ENCODE measurements around the gene EXOSC5. TPM values are rescaled to one million over a fixed set of nuclear protein-coding genes. Genes with fewer than 3 reads are reported as not detected.
A peak's percentile ranks its signal among the peaks of the same experiment; 100 is the strongest.
"Not testable (repeated sequence)": the region's sequence is repeated elsewhere in the genome, so short reads cannot be mapped to it uniquely, and the experiment has no call there.

EXOSC5 gene
- total RNA-seq, 1 donor from 2014 or later, result 12.3 TPM

DNA sequence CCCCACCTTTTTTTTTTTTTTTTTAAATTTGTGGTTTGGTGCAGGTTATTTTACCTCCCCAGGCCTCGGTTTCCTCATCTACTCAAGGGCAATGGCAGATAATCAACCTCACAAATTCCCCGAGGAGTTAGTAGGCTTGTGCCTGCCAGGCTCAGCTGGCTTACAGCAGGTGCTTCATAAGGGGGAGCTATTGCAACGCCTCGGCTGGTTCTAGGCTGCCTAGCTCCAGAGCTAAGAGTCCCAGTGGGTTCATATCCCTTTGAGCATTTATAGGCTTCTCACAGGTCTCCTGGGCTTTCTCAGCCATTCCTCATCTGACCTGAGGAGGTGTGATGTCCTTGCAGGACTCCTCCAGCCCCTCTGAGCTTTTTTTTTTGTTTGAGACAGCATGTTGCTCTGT, 11.1 kb upstream of the EXOSC5 start:
- no peak for DNase-seq (ENCODE audit: low spot score)

DNA sequence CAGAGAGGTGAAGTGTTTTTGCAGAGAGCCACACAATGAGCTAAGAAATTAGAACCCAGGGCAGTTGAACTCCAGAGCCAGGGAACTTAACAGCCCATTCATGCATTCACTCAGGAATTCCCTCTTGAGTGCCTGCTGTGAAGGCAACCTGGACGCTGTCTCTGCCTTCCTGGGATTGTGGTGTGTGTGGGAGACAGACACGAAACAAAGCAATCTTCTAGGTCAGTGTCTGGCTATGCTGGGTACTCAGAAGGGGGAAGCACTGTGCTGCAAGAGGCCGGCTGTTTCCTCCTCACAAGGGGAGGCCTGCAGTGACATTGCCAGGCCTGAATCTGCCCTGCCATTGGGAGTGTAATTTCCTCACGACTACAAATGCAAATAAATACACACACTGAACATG, 10.1 kb upstream of the EXOSC5 start:
- DNase-seq (ENCODE audit: low spot score), result no peak

- DNase-seq (ENCODE audit: low spot score), result no peak
Measured at GRCh38 chr19:41405776-41406175, 8.6 kb upstream of the EXOSC5 start.

DNA sequence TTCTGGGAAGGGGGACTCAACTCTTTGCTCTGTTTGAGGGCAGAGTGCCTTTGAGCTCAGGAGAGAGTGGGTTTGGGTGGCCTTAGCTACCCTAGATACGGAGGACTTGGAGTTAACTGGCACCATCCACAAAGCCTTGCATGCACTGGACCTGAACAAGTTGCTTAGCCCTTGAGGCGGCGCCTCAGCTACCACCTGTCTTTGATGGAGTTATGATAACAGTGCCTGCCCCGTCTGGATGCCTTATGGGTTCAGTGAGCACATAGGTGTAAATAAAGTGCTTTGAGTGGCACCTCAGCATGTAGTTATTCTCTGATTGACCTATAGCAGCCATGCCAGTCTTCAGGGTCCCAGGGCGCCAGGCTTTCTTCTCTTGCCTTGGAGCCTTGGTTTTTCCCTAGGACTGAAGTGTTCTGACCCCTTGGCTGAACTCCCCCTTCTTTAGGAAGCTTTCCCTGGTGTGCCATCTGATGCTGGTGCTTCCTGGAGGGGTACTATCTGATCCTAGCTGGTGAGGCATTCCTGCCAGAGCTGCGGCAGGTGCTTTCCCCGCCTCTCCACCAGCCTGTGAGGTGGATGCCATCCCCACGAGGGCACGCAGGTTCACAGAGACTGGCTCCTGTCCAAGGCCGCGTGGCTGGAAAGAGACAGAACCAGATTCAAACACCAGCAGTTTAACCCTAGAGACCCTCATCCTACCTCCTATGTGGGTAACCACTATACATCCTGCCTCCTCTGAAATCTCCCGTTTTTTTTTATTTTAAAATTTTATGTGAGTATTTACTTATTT, 6.2 kb upstream of the EXOSC5 start:
- DNase-seq (ENCODE audit: low spot score), result no peak

GRCh38 chr19:41402010-41402409, 4.9 kb upstream of the EXOSC5 start:
- DNase-seq (ENCODE audit: low spot score), result no peak

DNA sequence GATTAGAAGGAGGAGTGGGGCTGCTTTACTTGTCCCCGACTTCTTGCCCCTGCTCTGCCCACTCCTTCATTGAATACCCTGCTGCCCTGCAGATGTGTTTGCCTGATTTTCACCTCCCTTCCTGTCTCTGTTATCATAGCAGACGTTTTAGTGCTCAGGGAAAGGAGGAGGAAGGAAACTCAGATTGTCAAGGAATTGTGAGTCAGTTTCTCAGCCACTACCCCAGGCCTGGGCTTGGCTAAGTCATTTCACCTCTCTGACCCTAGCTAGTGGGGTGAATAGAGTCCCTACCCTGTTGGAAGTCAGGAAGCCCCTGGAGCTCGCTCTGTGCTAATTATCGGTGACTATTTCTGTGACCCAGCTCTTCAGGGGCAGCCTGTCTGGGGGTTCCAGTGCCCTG, 4.3 kb upstream of the EXOSC5 start:
- DNase-seq (ENCODE audit: low spot score), result no peak

GRCh38 chr19:41399525-41399924, 2.4 kb upstream of the EXOSC5 start:
- DNase-seq (ENCODE audit: low spot score), result no peak

DNA sequence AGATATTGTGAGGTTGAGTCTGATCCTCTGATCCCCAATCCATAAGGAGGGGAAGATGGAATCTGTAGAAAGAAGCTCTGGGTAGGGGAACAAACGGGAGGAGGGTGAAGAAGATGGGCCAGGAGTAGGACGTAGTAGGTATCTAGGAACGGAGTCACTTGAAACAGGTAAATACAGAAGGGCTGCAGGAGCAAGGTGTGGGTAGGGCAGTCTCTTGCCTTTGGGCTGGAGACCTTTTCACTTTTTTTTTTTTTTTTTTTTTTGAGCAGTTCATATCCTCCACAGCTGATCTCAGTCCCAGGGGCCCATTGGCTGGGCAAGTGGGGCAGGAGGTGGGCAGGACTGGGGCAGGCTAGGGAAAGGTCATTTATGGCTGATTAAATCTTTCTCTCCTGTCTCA, 1.9 kb upstream of the EXOSC5 start:
- no peak for DNase-seq (ENCODE audit: low spot score)

- DNase-seq (ENCODE audit: low spot score), result no peak
Measured at GRCh38 chr19:41398598-41398997, 1.4 kb upstream of the EXOSC5 start.

DNA sequence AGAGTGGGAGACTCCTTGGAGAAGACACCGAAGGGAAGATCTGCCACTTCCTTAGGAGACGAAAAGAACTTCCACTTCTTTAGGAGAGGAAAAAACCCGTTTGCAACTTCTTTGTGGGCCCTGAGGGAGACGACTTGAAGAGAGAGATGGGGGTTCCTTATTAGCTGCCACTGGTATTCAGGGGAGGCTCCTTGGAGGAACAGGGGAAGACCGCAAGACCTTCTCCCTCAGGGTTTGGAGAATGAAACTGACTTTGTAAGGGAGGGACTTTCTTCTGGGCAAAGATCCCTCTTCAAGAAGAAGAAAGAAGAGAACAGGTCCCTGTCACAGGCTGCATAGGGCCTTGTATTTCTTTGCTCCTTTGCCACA, 875 bp upstream of the EXOSC5 start:
- DNase-seq (ENCODE audit: low spot score), result no peak

DNA sequence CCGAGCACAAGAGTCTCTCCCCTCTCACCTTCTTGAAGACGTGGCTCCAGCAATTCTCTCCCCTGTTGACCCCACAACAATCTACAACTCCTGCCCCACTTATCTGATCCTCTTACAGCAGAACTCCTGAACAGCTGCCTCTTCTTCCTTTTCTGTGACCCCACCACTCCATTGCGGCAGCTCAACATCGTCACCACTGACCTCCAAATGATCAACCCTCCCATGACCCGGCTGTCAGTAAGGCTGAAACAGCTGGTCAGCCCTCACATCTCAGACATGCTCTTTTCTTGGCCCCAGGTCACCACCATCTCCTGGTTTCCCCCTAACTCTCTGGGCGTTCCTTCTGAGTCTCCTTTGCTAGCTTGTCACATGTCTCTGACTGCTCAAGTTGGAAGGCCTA, 1.8 kb downstream of the EXOSC5 start:
- no peak for DNase-seq (ENCODE audit: low spot score)

DNA sequence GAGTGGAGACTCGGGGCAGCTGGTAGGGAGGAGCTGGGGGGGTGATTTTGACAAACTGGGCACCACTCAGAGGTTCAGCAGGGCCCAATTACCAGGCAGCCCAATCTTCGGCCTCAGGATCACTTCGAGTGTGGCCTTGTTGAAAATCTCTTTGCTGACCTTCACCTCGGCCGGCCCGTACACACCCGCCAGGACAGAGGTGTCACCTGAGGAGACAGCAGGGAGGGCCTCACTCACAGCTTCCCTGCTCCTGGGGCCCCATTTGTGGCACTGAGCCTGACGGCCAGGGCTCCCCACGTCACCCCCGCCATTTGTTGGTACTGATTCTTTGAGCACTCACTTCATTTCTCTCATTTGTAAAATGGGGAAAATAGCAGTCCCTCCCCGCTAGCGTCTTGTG, 4.4 kb downstream of the EXOSC5 start:
- DNase-seq (ENCODE audit: low spot score), result no peak

GRCh38 chr19:41391618-41392017, 5.5 kb downstream of the EXOSC5 start:
- DNase-seq (ENCODE audit: low spot score), result no peak

DNA sequence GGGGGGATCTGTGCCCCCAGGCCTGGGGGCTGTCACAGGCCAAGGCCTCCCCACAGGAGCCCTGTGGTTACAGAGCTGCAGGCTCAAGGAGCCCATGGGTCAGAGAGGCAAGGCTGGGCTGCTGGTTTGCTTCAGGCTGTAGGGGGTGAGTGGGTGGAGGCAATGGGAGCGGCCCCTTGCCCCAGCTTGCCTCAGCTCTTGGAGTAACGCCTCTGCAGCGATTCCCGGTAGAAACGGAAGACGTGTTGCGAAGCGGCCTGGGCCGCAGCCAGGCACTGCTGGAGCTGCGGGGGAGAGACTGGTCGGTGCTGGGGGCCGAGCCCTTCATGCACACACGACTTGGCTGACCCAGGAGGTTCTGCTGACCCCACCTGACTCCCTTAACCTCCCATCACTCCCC, 10.7 kb downstream of the EXOSC5 start:
- DNase-seq (ENCODE audit: low spot score), result no peak

GRCh38 chr19:41384351-41384750, 12.8 kb downstream of the EXOSC5 start:
- DNase-seq (ENCODE audit: low spot score), result no peak

DNA sequence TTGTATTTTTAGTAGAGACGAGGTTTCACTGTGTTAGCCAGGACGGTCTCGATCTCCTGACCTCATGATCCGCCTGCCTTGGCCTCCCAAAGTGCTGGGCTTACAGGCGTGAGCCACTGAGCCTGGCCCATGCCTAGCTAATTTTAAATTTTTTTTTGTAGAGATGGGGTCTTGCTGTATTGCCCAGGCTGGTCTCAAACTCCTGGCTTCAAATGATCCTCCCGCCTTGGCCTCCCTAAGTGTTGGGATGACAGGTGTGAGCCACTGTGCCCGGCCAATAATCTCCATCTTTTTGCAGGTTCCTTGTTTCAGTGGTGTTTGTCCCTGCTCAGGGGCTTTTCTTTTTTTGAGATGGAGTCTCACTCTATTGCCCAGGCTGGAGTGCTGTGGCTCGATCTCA, 15.6 kb downstream of the EXOSC5 start:
- DNase-seq (ENCODE audit: low spot score), result not testable (repeated sequence)

DNA sequence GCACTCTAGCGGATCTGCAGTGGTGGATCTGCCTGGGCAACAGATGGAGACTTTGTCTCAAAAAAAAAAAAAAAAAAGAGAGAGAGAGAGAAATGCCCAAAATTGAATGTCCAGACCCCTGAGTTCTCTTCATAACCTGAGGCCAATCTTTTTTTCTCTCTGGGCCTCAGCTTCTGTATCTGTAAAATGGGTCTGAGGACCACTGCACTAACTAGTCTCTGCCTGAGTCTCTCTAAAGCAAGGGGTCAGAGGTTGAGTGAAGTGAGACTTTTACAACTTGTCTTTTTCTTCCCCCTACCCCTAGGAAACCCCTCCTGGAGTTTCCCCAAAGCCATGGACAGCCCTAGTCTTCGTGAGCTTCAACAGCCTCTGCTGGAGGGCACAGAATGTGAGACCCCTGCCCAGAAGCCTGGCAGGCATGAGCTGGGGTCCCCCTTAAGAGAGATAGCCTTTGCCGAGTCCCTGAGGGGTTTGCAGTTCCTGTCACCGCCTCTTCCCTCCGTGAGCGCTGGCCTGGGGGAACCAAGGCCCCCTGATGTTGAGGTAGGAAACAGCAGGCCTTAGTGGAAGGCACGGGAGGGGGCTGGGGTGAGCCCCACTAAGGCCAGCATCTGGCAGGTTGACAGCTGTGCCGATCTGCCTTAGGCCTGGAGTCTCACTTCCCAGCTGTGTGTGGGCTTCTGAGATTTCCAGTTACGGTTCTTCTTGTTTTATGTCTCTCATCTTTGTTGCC, 19.0 kb downstream of the EXOSC5 start:
- DNase-seq (ENCODE audit: low spot score), result no peak

- DNase-seq (ENCODE audit: low spot score), result no peak
Measured at GRCh38 chr19:41376998-41377365, 20.2 kb downstream of the EXOSC5 start.

- DNase-seq (ENCODE audit: low spot score), result no peak
Measured at GRCh38 chr19:41376241-41376997, 20.7 kb downstream of the EXOSC5 start, which contains the start of gene TMEM91. Gene TMEM91, plus strand, starts transcription at chr19:41376533. Its CDS starts 1,777 bp downstream, at chr19:41378310.

DNA sequence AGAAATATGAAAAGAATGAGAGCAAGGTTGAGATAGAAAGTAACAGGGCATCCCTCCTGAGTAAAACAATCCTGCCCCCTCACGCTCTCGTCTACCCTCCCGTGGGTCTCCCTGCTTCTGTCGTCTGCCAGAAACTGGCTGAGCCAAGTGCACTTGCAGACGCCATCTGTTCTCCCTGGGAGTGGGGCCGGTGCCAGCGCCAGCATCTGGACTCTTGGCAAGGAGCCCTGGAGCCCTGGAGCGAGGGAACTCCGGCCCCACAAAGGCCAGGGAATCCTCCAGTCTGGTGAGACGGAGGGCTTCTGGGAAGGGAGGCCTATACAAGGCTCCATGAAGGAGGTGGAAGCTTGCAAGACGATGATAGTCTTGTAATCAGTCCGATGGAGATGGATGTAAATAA, 23.2 kb downstream of the EXOSC5 start:
- DNase-seq (ENCODE audit: low spot score), result peak; percentile 67

GRCh38 chr19:41372501-41372900, 24.7 kb downstream of the EXOSC5 start:
- DNase-seq (ENCODE audit: low spot score), result no peak

DNA sequence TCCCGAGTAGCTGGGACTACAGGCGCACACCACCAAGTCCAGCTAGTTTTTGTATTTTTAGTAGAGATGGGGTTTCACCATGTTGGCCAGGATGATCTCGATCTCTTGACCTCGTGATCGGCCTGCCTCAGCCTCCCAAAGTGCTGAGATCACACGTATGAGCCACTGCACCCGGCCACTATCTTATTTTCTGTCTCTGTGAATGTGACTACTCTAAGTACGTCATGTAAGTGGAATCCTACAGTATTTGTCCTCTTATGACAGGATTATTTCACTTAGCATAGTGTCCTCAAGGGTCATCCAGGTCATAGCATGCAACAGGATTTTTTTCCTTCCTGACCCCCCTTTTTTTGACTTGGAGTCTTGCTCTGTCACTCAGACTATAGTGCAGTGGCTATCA, 25.6 kb downstream of the EXOSC5 start:
- DNase-seq (ENCODE audit: low spot score), result no peak

DNA sequence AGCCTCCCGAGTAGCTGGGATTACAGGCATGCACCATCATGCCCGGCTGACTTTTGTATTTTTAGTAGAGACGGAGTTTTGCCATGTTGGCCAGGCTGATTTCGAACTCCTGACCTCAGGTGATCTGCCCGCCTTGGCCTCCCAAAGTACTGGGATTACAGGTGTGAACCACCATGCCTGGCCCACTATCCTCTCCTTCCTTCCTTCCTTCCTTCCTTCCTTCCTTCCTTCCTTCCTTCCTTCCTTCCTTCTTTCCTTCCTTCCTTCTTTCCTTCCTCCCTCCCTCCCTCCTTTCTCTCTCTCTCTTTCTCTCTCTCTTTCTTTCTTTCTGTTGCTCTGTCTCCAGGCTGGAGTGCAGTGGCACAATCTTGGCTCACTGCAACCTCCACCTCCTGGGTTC, 26.0 kb downstream of the EXOSC5 start:
- DNase-seq (ENCODE audit: low spot score), result not testable (repeated sequence)

Measured in mucosa of gallbladder (tissue), 1 donor.